H1 (cell line): ENCODE data around the gene USP12. TPM values are rescaled to one million over a fixed set of nuclear protein-coding genes. Genes with fewer than 3 reads are reported as not detected.

ENCODE experiments used
- CTCF ChIA-PET: fragments of 300-600 bp; sonication (Branson Sonifier 250); formaldehyde crosslinking; loops from one replicate; lab custom pipeline; 2021; ENCODE audit not compliant: partially characterized antibody; lab: Charles Lee
- POLR2A ChIA-PET: fragments of 300-600 bp; sonication (Branson Sonifier 250); formaldehyde crosslinking; loops from one replicate; lab custom pipeline; 2021; ENCODE audit warnings: inconsistent platforms; ENCODE audit not compliant: partially characterized antibody; lab: Charles Lee
- DNase-seq, 2 experiments: peaks; one replicate each; pipeline versions ENCODE4 v3.0.0 to v3.0.0-alpha.2; 2010 to 2022; ENCODE audit warnings: low spot score in 2 of 2, low read depth in 1 of 2, mixed read lengths in 1 of 2
- FAIRE-seq: peaks from 2 replicates; lab custom pipeline; 2011; peaks lifted over from hg19 to GRCh38; lab: Jason Lieb, UNC
- H2AFZ ChIP-seq: 2 replicates; pipeline ENCODE4 v1.8.1; 2012; ENCODE audit warnings: low read length, inconsistent platforms
- H2AK5ac ChIP-seq: 2 replicates; pipeline ENCODE4 v1.6.1; 2013; ENCODE audit warnings: low read depth, low read length
- H2BK120ac ChIP-seq: replicated peaks from 2 replicates; pipeline ENCODE3; 2013; ENCODE audit warnings: low read depth, low read length, inconsistent platforms
- H2BK12ac ChIP-seq: 2 replicates; pipeline ENCODE4 v1.6.1; 2013; ENCODE audit warnings: low read depth, low read length
- H2BK15ac ChIP-seq: 2 replicates; pipeline ENCODE4 v1.6.1; 2013; ENCODE audit warnings: low read length
- H2BK20ac ChIP-seq: 2 replicates; pipeline ENCODE4 v1.6.1; 2013; ENCODE audit warnings: low read length
- H2BK5ac ChIP-seq: 2 replicates; pipeline ENCODE4 v1.6.1; 2013; ENCODE audit warnings: low read depth, low read length
- H3K14ac ChIP-seq: 2 replicates; pipeline ENCODE4 v1.6.1; 2013; ENCODE audit warnings: inconsistent platforms; ENCODE audit not compliant: insufficient read length
- H3K18ac ChIP-seq: 2 replicates; pipeline ENCODE4 v1.6.1; 2013; ENCODE audit warnings: low read length; ENCODE audit errors: extremely low read depth
- H3K23ac ChIP-seq: 2 replicates; pipeline ENCODE4 v1.6.1; 2013; ENCODE audit warnings: inconsistent platforms; ENCODE audit not compliant: insufficient read length
- H3K23me2 ChIP-seq: 2 replicates; pipeline ENCODE4 v1.6.1; 2013; ENCODE audit warnings: low read depth, low read length
- H3K27ac ChIP-seq: 2 replicates; pipeline ENCODE4 v1.6.1; 2011; ENCODE audit warnings: low read depth, low read length, inconsistent platforms
- H3K27me3 ChIP-seq, 4 experiments: replicated peaks in 1 of 4; 1 replicate in 1 of 4; 2 replicates in 3 of 4; pipeline versions ENCODE4 v1.6.1 to v1.8.1; 2011 to 2013; ENCODE audit warnings: low read length in 3 of 4, mild to moderate bottlenecking in 3 of 4, inconsistent platforms in 2 of 4, mixed read lengths in 2 of 4, moderate library complexity in 1 of 4; ENCODE audit not compliant: control insufficient read depth in 3 of 4, insufficient read depth in 3 of 4; ENCODE audit errors: extremely low read depth in 1 of 4
- H3K36me3 ChIP-seq, 4 experiments: 2 replicates each; pipeline versions ENCODE4 v1.6.1 to v1.8.1; 2011 to 2013; ENCODE audit warnings: mild to moderate bottlenecking in 4 of 4, low read length in 3 of 4, moderate library complexity in 2 of 4, control low read depth in 1 of 4, inconsistent platforms in 1 of 4; ENCODE audit not compliant: insufficient read depth in 4 of 4, control insufficient read depth in 2 of 4
- H3K4ac ChIP-seq: replicated peaks from 2 replicates; pipeline ENCODE3; 2013; ENCODE audit warnings: low read length, low read depth, mixed read lengths, inconsistent platforms; ENCODE audit not compliant: insufficient read length
- H3K4me1 ChIP-seq, 4 experiments: replicated peaks in 1 of 4; 1 replicate in 1 of 4; 2 replicates in 3 of 4; pipeline versions ENCODE4 v1.6.1 to v1.8.1; 2011 to 2013; ENCODE audit warnings: low read length in 3 of 4, inconsistent platforms in 2 of 4, mixed read lengths in 1 of 4; ENCODE audit not compliant: insufficient read depth in 4 of 4, control insufficient read depth in 3 of 4
- H3K4me2 ChIP-seq, 2 experiments: 2 replicates each; pipeline versions ENCODE4 v1.6.1 to v1.8.1; 2011 to 2013; ENCODE audit warnings: low read depth in 2 of 2, low read length in 2 of 2, control low read depth in 1 of 2, inconsistent platforms in 1 of 2, mild to moderate bottlenecking in 1 of 2; ENCODE audit not compliant: insufficient read depth in 1 of 2
- H3K4me3 ChIP-seq, 4 experiments: fragments of 200-600, 300-600 bp in 1 of 4; sonication (generic), shearing (Covaris generic), sonication (Bioruptor Twin) in 1 of 4; 2 replicates each; pipeline versions ENCODE4 v1.5.1 to v1.8.1; 2011 to 2016; ENCODE audit warnings: low read length in 4 of 4, low read depth in 3 of 4, control low read depth in 2 of 4, inconsistent platforms in 2 of 4, mild to moderate bottlenecking in 2 of 4, mixed read lengths in 1 of 4, moderate library complexity in 1 of 4; ENCODE audit not compliant: insufficient read depth in 2 of 4; ENCODE audit errors: extremely low read depth in 1 of 4
- H3K56ac ChIP-seq: replicated peaks from 2 replicates; pipeline ENCODE3; 2013; ENCODE audit warnings: low read depth, mild to moderate bottlenecking, mixed read lengths, low read length, inconsistent platforms; ENCODE audit not compliant: insufficient read length
- H3K79me1 ChIP-seq: 2 replicates; pipeline ENCODE4 v1.6.1; 2013; ENCODE audit warnings: low read depth, low read length, control low read depth
- H3K79me2 ChIP-seq, 2 experiments: 2 replicates each; pipeline versions ENCODE4 v1.6.1 to v1.8.1; 2012 to 2013; ENCODE audit warnings: low read length in 2 of 2, mild to moderate bottlenecking in 2 of 2, inconsistent platforms in 1 of 2; ENCODE audit not compliant: insufficient read depth in 2 of 2, control insufficient read depth in 1 of 2
- H3K9ac ChIP-seq, 4 experiments: replicated peaks in 1 of 4; 1 replicate in 1 of 4; 2 replicates in 3 of 4; pipeline versions ENCODE4 v1.6.1 to v1.8.1; 2011 to 2013; ENCODE audit warnings: low read depth in 3 of 4, low read length in 3 of 4, control low read depth in 2 of 4, mild to moderate bottlenecking in 2 of 4, moderate library complexity in 2 of 4, inconsistent platforms in 1 of 4; ENCODE audit errors: extremely low read depth in 1 of 4
- H3K9me3 ChIP-seq, 2 experiments: 2 replicates each; pipeline versions ENCODE4 v1.6.1 to v1.8.1; 2012 to 2013; ENCODE audit warnings: mild to moderate bottlenecking in 2 of 2, moderate library complexity in 2 of 2, control low read depth in 1 of 2, inconsistent platforms in 1 of 2, low read depth in 1 of 2, low read length in 1 of 2, mixed read lengths in 1 of 2; ENCODE audit not compliant: insufficient read depth in 2 of 2
- H4K20me1 ChIP-seq, 2 experiments: replicated peaks in 1 of 2; 2 replicates each; pipeline versions ENCODE3 to v1.8.1; 2011 to 2013; ENCODE audit warnings: inconsistent platforms in 2 of 2, low read length in 2 of 2, mild to moderate bottlenecking in 1 of 2; ENCODE audit not compliant: insufficient read depth in 2 of 2, control insufficient read depth in 1 of 2
- H4K5ac ChIP-seq: 2 replicates; pipeline ENCODE4 v1.6.1; 2013; ENCODE audit warnings: low read length, low read depth, mixed read lengths, inconsistent platforms; ENCODE audit not compliant: insufficient read length
- H4K8ac ChIP-seq: 2 replicates; pipeline ENCODE4 v1.8.0; 2013; ENCODE audit warnings: mild to moderate bottlenecking, moderate library complexity, low read length, inconsistent platforms; ENCODE audit not compliant: insufficient read depth; ENCODE audit errors: extremely low read depth
- H4K91ac ChIP-seq: replicated peaks from 2 replicates; pipeline ENCODE3; 2013; ENCODE audit warnings: low read length, mixed read lengths, inconsistent platforms; ENCODE audit not compliant: insufficient read length
- EGR1 ChIP-seq: IDR thresholded peaks from 2 replicates; pipeline ENCODE4 v1.6.1; 2011; ENCODE audit warnings: low read depth, low read length, borderline replicate concordance
- GTF2F1 ChIP-seq: IDR thresholded peaks from 2 replicates; pipeline ENCODE4 v1.6.1; 2012; ENCODE audit warnings: low read depth, low read length, improper control_type of control experiment, borderline replicate concordance
- KDM4A ChIP-seq: IDR thresholded peaks from one replicate; pipeline ENCODE4 v1.7.1; 2012; ENCODE audit warnings: low read depth, mild to moderate bottlenecking, moderate library complexity, low read length, inconsistent platforms; ENCODE audit not compliant: severe bottlenecking
- NRF1 ChIP-seq: IDR thresholded peaks from 2 replicates; pipeline ENCODE4 v1.6.1; 2011; ENCODE audit warnings: mild to moderate bottlenecking, low read depth, low read length, improper control_type of control experiment
- SAP30 ChIP-seq: fragments of 300-600 bp; sonication (generic); IDR thresholded peaks from 2 replicates; pipeline ENCODE4 v1.7.1; 2012; ENCODE audit warnings: low read length, moderate library complexity, mild to moderate bottlenecking, inconsistent platforms; ENCODE audit not compliant: insufficient read depth, insufficient replicate concordance
- SP1 ChIP-seq: IDR thresholded peaks from 2 replicates; pipeline ENCODE4 v1.6.1; 2011; ENCODE audit warnings: low read depth, low read length
- TAF7 ChIP-seq: optimal IDR thresholded peaks from 2 replicates; pipeline ENCODE3; 2011; ENCODE audit warnings: low read depth, mild to moderate bottlenecking, inconsistent platforms, low read length, moderate library complexity, borderline replicate concordance
- TEAD4 ChIP-seq: IDR thresholded peaks from 2 replicates; pipeline ENCODE4 v1.6.1; 2012; ENCODE audit warnings: low read depth, low read length, inconsistent platforms, mixed read lengths
- YY1 ChIP-seq: IDR thresholded peaks from 2 replicates; pipeline ENCODE4 v1.6.1; 2011; ENCODE audit warnings: low read depth, mild to moderate bottlenecking, low read length
- WGBS, 2 experiments: shearing (Covaris generic) in 1 of 2; methylation state at CpG; one replicate each; pipeline versions ENCODE4 v1.1.6 to v1.1.7; 2013 to 2015; ENCODE audit warnings: low lambda C conversion rate in 2 of 2, mixed read lengths in 2 of 2, inconsistent platforms in 1 of 2, low coverage in 1 of 2, missing lambda C conversion rate in 1 of 2; ENCODE audit not compliant: insufficient replicate concordance in 2 of 2, insufficient coverage in 1 of 2, insufficient read length in 1 of 2; ENCODE audit errors: extremely low coverage in 1 of 2, missing lambda C conversion rate in 1 of 2; 5-methylcytosine and 5-hydroxymethylcytosine counted together
- polyA plus RNA-seq, 7 experiments: library from polyadenylated mRNA; depleted of rRNA in 3 of 7; stranded (reverse) in 5 of 7; unstranded in 2 of 7; fragments of >200 nt in 5 of 7; fragments of 200-250 nt in 2 of 7; gene quantifications; 1 replicate in 5 of 7; 2 replicates in 1 of 7; 4 replicates in 1 of 7; pipeline versions ENCODE4 v1.2.1 to v1.2.3, GENCODE V29; 2011 to 2013; ENCODE audit warnings: missing spikeins in 2 of 7, mixed read lengths in 2 of 7
- total RNA-seq: library from RNA; stranded (reverse); fragmentation: NEBNext Ultra II Directional; extraction: Animal tissue kit (Norgen Biotek cat#: 25700); gene quantifications from 2 replicates; pipeline ENCODE4 v1.2.1, GENCODE V29; 2021
- TF ChIP-seq, protein P1 (sequence below), 3 experiments: IDR thresholded peaks; 1 replicate in 2 of 3; 2 replicates in 1 of 3; pipeline versions ENCODE4 v1.5.1 to v1.6.1; 2011; ENCODE audit warnings: low read length in 3 of 3, mild to moderate bottlenecking in 3 of 3, inconsistent platforms in 2 of 3, low read depth in 1 of 3, moderate library complexity in 1 of 3; ENCODE audit not compliant: insufficient read depth in 1 of 3; ENCODE audit errors: control extremely low read depth in 1 of 3
- TF ChIP-seq, protein P2 (sequence below): IDR thresholded peaks from 2 replicates; pipeline ENCODE4 v1.6.1; 2011; ENCODE audit warnings: low read depth, mild to moderate bottlenecking, low read length; ENCODE audit not compliant: insufficient read depth

Gene USP12
- total and polyA plus RNA-seq, 2 of the 8 experiments (the other 6 are each of a cell fraction or from before 2014, with no cell fraction given): 4.0 to 30.0 TPM

DNA sequence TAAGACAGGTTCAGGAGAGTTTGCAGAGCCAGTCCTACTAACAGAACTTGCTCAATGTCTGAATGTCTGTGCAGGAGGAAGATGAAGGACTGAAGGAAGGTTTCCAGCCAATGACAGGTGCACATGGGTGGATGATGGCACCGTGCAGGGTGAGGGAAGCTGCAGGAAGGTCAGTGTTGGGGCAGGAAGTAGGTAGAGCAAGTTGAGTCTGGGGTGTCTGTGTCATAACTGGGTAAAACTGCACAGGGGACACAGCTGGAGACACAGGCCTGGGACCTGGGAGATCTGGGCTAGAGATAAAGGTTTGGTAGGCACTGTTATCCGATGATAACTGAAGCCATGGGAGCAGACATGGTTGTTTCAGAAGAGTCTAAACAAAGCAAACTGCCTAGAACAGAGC, 116.9 kb downstream of the USP12 start:
- Histone ChIP-seq H4K5ac (no peak overlapping the region), H3K18ac (no peak overlapping the region), H2BK20ac (no peak overlapping the region), H3K9me3 (peaks cover 0 to 2% of the 10 kb centered on the region in 2 experiments; a peak in 1 of 4 replicates), H3K4me3 (no peak overlapping the region), H3K9ac (no peak overlapping the region), H3K4ac (no peak overlapping the region), H3K4me1 (peaks cover 0 to 2% (median 0%) of the 10 kb centered on the region in 4 experiments; a peak in 1 of 7 replicates), H2BK15ac (no peak overlapping the region), H3K79me1 (no peaks in the 10 kb centered on the region), H2BK120ac (no peak overlapping the region), H3K36me3 (no peaks in the 10 kb centered on the region), H3K27ac (no peak overlapping the region), H4K91ac (no peak overlapping the region), H3K56ac (no peak overlapping the region), H3K27me3 (no peaks in the 10 kb centered on the region; a peak in 1 of 7 replicates), H4K20me1 (no peaks in the 10 kb centered on the region), H3K23me2 (no peaks in the 10 kb centered on the region), H2AK5ac (no peak overlapping the region), H4K8ac (no peak overlapping the region), H3K79me2 (no peaks in the 10 kb centered on the region), H3K23ac (no peak overlapping the region), H2BK12ac (no peak overlapping the region), H3K14ac (no peak overlapping the region), H2AFZ (no peak overlapping the region), H3K4me2 (no peak overlapping the region), H2BK5ac (no peak overlapping the region)
- FAIRE-seq (no peak), DNase-seq (no peak)
- 92% methylated on average over 2 of the region's 2 CpGs; no CpG with 5 or more reads in 1 of the 2 experiments for WGBS, 2 experiments
- ChIA-PET POLR2A (no interaction called here), CTCF (no interaction called here)
- TF ChIP-seq YY1 (no peak), SAP30 (no peak), NRF1 (no peak), KDM4A (no peak), EGR1 (no peak), TAF7 (no peak), TEAD4 (no peak), GTF2F1 (no peak), SP1 (no peak)
- TF ChIP-seq, protein P1, sequence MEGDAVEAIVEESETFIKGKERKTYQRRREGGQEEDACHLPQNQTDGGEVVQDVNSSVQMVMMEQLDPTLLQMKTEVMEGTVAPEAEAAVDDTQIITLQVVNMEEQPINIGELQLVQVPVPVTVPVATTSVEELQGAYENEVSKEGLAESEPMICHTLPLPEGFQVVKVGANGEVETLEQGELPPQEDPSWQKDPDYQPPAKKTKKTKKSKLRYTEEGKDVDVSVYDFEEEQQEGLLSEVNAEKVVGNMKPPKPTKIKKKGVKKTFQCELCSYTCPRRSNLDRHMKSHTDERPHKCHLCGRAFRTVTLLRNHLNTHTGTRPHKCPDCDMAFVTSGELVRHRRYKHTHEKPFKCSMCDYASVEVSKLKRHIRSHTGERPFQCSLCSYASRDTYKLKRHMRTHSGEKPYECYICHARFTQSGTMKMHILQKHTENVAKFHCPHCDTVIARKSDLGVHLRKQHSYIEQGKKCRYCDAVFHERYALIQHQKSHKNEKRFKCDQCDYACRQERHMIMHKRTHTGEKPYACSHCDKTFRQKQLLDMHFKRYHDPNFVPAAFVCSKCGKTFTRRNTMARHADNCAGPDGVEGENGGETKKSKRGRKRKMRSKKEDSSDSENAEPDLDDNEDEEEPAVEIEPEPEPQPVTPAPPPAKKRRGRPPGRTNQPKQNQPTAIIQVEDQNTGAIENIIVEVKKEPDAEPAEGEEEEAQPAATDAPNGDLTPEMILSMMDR (IDR thresholded peaks at IDR 0.05; ENCODE audit: control extremely low read depth in 1 of 3, insufficient read depth in 1 of 3, low read depth in 1 of 3, low read length in 3 of 3): no peak
- TF ChIP-seq, protein P2, sequence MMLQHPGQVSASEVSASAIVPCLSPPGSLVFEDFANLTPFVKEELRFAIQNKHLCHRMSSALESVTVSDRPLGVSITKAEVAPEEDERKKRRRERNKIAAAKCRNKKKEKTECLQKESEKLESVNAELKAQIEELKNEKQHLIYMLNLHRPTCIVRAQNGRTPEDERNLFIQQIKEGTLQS: no peak
